ENCODE measurements around the gene ECEL1.
"Not testable (repeated sequence)": the region's sequence is repeated elsewhere in the genome, so short reads cannot be mapped to it uniquely, and the experiment has no call there.

ECEL1 gene

GRCh38 chr2:232457121-232458011, 30.3 kb downstream of the ECEL1 start:
- H3K4me1 ChIP-seq (ENCODE audit: low read depth, poor library complexity, severe bottlenecking): no peaks in the 10 kb centered on the region
- TF ChIP-seq, protein P1, sequence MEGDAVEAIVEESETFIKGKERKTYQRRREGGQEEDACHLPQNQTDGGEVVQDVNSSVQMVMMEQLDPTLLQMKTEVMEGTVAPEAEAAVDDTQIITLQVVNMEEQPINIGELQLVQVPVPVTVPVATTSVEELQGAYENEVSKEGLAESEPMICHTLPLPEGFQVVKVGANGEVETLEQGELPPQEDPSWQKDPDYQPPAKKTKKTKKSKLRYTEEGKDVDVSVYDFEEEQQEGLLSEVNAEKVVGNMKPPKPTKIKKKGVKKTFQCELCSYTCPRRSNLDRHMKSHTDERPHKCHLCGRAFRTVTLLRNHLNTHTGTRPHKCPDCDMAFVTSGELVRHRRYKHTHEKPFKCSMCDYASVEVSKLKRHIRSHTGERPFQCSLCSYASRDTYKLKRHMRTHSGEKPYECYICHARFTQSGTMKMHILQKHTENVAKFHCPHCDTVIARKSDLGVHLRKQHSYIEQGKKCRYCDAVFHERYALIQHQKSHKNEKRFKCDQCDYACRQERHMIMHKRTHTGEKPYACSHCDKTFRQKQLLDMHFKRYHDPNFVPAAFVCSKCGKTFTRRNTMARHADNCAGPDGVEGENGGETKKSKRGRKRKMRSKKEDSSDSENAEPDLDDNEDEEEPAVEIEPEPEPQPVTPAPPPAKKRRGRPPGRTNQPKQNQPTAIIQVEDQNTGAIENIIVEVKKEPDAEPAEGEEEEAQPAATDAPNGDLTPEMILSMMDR (conservative IDR thresholded peaks at IDR 0.05; ENCODE audit: low read depth, low read length): no peak
- no peaks in the 10 kb centered on the region for H3K79me2 ChIP-seq (ENCODE audit: insufficient read depth, low read depth)

GRCh38 chr2:232456296-232457120, 31.1 kb downstream of the ECEL1 start:
- 0 out of 2 replicates have a peak, but pooled peaks cover 2% of the 10 kb centered on the region for H3K27me3 ChIP-seq (ENCODE audit: insufficient read depth, low read depth)
- TF ChIP-seq, protein P1 (conservative IDR thresholded peaks at IDR 0.05; ENCODE audit: low read depth, low read length): no peak
- no peak overlapping the region for H3K4me2 ChIP-seq
- H2AFZ ChIP-seq (ENCODE audit: low read depth): no peak overlapping the region
- no peak overlapping the region for H3K9ac ChIP-seq
- H4K20me1 ChIP-seq (ENCODE audit: insufficient read depth): no peaks in the 10 kb centered on the region
- no peaks in the 10 kb centered on the region for H3K36me3 ChIP-seq (ENCODE audit: insufficient read depth)
- H3K79me2 ChIP-seq (ENCODE audit: insufficient read depth, low read depth): no peaks in the 10 kb centered on the region
- H3K4me1 ChIP-seq (ENCODE audit: low read depth, poor library complexity, severe bottlenecking): no peaks in the 10 kb centered on the region
- H3K4me3 ChIP-seq (IDR thresholded peaks at IDR 0.05; ENCODE audit: insufficient read depth, low read depth, low read length): no peak overlapping the region
- H3K27ac ChIP-seq: no peak overlapping the region

More at GRCh38 chr2:232457121-232458011, 30.3 kb downstream of the ECEL1 start:
- Histone ChIP-seq H4K20me1 (ENCODE audit: insufficient read depth) (no peaks in the 10 kb centered on the region), H3K36me3 (ENCODE audit: insufficient read depth) (no peaks in the 10 kb centered on the region), H3K4me3 (IDR thresholded peaks at IDR 0.05; ENCODE audit: insufficient read depth, low read depth, low read length) (no peak overlapping the region), H3K27me3 (ENCODE audit: insufficient read depth, low read depth) (0 out of 2 replicates have a peak, but pooled peaks cover 2% of the 10 kb centered on the region), H2AFZ (ENCODE audit: low read depth) (no peak overlapping the region), H3K9ac (no peak overlapping the region), H3K27ac (no peak overlapping the region), H3K4me2 (no peak overlapping the region)

GRCh38 chr2:232455426-232456255, 32.0 kb downstream of the ECEL1 start, which contains the start of gene ALPI:
Gene ALPI (plus strand): TSS chr2:232456153. CDS start chr2:232456200, 47 bp downstream.
- Histone ChIP-seq H3K36me3 (ENCODE audit: insufficient read depth) (no peaks in the 10 kb centered on the region), H3K9ac (no peak within 1 kb of the TSS), H3K4me2 (no peak within 1 kb of the TSS), H3K4me3 (IDR thresholded peaks at IDR 0.05; ENCODE audit: insufficient read depth, low read depth, low read length) (no peak within 1 kb of the TSS), H4K20me1 (ENCODE audit: insufficient read depth) (no peaks in the 10 kb centered on the region), H2AFZ (ENCODE audit: low read depth) (no peak within 1 kb of the TSS), H3K79me2 (ENCODE audit: insufficient read depth, low read depth) (no peaks in the 10 kb centered on the region), H3K27me3 (ENCODE audit: insufficient read depth, low read depth) (0 out of 2 replicates have a peak, but pooled peaks cover 2% of the 10 kb centered on the region), H3K4me1 (ENCODE audit: low read depth, poor library complexity, severe bottlenecking) (no peaks in the 10 kb centered on the region), H3K27ac (no peak within 1 kb of the TSS)
- TF ChIP-seq, protein P1 (conservative IDR thresholded peaks at IDR 0.05; ENCODE audit: low read depth, low read length): no peak

DNA sequence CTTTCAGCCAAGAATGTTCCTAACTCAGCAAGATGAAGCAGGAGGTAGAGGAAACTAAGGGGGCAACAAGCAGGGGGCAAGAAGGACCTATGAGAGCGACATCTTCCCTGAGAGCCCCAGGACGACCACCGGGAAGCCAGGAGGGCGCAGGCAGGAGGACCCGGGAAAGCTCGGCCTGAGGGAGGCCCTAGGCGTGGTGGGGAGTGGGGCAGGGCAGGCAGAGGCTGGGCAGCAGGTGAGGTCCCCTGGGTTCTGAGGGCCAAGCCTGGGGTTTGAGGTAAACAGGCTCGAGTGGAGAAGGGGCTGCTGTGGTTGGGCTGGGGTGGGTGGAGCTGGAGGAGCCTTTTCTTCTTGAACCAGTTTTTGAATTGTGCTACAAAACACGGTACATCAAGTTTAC, 33.0 kb downstream of the ECEL1 start:
- no peak overlapping the region for H3K4me2 ChIP-seq
- no peak overlapping the region for H3K9ac ChIP-seq
- H3K4me3 ChIP-seq (IDR thresholded peaks at IDR 0.05; ENCODE audit: insufficient read depth, low read depth, low read length): no peak overlapping the region
- no peaks in the 10 kb centered on the region for H4K20me1 ChIP-seq (ENCODE audit: insufficient read depth)
- H3K36me3 ChIP-seq (ENCODE audit: insufficient read depth): no peaks in the 10 kb centered on the region
- no peak overlapping the region for H2AFZ ChIP-seq (ENCODE audit: low read depth)
- H3K27me3 ChIP-seq (ENCODE audit: insufficient read depth, low read depth): 0 out of 2 replicates have a peak, but pooled peaks cover 2% of the 10 kb centered on the region
- H3K4me1 ChIP-seq (ENCODE audit: low read depth, poor library complexity, severe bottlenecking): no peaks in the 10 kb centered on the region
- no peaks in the 10 kb centered on the region for H3K79me2 ChIP-seq (ENCODE audit: insufficient read depth, low read depth)
- TF ChIP-seq, protein P1 (conservative IDR thresholded peaks at IDR 0.05; ENCODE audit: low read depth, low read length): no peak
- no peak overlapping the region for H3K27ac ChIP-seq

- H3K27me3 ChIP-seq (ENCODE audit: insufficient read depth, low read depth); H3K36me3 ChIP-seq (ENCODE audit: insufficient read depth); H3K79me2 ChIP-seq (ENCODE audit: insufficient read depth, low read depth); H3K9ac ChIP-seq; H2AFZ ChIP-seq (ENCODE audit: low read depth); H3K4me2 ChIP-seq; H3K4me1 ChIP-seq (ENCODE audit: low read depth, poor library complexity, severe bottlenecking); H4K20me1 ChIP-seq (ENCODE audit: insufficient read depth); H3K27ac ChIP-seq; H3K4me3 ChIP-seq (IDR thresholded peaks at IDR 0.05; ENCODE audit: insufficient read depth, low read depth, low read length): not testable (repeated sequence)
Measured at GRCh38 chr2:232451645-232452044, 36.0 kb downstream of the ECEL1 start.

Data from KMS-11 (cell line).